ENCODE data around the gene DAZAP1. TPM values are rescaled to one million over a fixed set of nuclear protein-coding genes. Genes with fewer than 3 reads are reported as not detected.
A peak's percentile ranks its signal among the peaks of the same experiment; 100 is the strongest.

Gene DAZAP1
- total RNA-seq, 1 donor, result 40.9 TPM

DNA sequence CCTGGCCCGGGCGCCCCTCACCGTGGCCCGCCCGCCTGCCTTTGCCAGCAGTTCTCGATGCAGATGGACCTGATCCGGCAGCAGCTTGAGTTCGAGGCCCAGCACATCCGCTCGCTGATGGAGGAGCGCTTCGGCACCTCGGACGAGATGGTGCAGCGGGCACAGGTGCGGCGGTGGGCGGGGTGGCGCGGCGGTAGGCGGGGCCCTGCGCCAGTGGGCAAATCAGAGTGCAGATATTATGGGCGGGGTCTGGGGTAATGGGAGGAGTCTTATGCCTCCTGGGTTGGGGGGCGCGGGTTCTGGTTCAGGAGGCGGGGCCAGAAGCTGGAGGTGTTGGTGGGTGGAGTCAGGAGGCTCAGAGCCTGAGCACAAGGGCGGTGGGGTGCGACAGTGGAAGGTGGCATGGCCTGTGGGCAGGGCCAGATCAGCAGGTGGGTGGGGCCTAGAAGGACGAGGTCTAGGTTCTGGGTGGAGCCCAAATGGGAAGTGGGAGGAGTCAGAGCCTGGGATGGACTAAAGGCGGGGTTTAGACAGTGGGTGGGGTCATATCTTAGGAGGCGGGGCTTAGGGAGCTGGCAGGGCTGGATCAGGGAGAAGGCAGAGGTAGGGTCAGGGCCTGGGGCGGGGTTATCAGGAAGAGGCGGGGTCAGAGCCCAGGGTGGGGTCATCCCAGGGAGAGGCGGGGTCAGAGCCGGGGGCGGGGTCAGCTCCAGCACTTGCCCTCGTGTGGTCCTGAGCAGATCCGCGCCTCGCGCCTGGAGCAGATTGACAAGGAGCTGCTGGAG is 48.1 kb downstream of the DAZAP1 start:
- H3K9me3 ChIP-seq (ENCODE audit: low read depth, low read length), result no peaks in the 10 kb centered on the region
- no peak overlapping the region for H3K27ac ChIP-seq (ENCODE audit: low read depth, low read length)
- H4K20me1 ChIP-seq (ENCODE audit: insufficient read depth, low read length), result peaks cover 25% of the 10 kb centered on the region
- H3K4me3 ChIP-seq (ENCODE audit: insufficient read depth, low read length), result no peak overlapping the region
- peak; percentile 98 for DNase-seq (ENCODE audit: insufficient read length, low spot score, missing footprints)
- H3K36me3 ChIP-seq (ENCODE audit: insufficient read depth, low read length), result no peaks in the 10 kb centered on the region
- no peak for TF ChIP-seq CTCF (IDR thresholded peaks at IDR 0.05; ENCODE audit: extremely low read depth, low read depth, low read length)
- no peaks in the 10 kb centered on the region for H3K79me2 ChIP-seq (ENCODE audit: insufficient read depth, low read length)
- H3K4me2 ChIP-seq (ENCODE audit: insufficient read depth, low read length), result no peak overlapping the region
- H3K27me3 ChIP-seq (ENCODE audit: insufficient read depth, low read length), result peaks cover 63% of the 10 kb centered on the region
- no peak overlapping the region for H2AFZ ChIP-seq (ENCODE audit: low read length)
- H3K4me1 ChIP-seq (ENCODE audit: insufficient read depth, low read length), result no peaks in the 10 kb centered on the region

DNA sequence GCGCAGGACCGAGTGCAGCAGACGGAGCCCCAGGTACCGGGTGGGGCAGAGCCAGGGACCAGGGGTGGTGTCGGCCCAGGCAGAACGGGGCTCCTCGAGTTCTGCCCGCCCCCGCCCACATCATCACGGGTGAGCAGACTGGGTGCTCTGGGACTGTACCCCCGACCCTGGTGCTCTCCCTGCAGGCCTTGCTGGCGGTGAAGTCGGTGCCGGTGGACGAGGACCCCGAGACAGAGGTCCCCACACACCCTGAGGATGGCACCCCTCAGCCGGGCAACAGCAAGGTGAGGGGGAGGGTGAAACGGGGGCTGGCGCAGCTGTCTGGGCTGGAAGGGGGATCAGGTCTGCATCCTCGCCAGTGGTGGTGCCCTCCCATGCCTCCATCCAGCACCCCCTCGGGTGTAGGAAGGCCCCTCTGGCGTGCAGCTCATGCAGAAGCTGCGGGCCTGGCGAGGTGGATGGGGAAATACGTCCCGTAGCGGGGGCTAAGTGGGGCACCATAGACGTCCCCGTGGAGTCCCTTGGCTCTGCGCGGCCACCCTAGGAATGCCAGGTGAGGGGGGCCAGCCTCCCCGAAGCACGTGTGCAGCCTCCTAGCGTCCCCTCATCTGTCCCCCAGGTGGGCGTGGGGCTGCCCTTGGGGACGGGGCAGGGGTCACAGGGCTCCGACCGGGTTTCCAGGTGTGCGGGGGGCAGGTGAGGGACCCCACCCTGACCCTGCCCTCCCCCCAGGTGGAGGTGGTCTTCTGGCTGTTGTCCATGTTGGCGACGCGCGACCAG is 48.9 kb downstream of the DAZAP1 start:
- Histone ChIP-seq H4K20me1 (ENCODE audit: insufficient read depth, low read length) (peaks cover 21% of the 10 kb centered on the region), H3K9me3 (ENCODE audit: low read depth, low read length) (no peaks in the 10 kb centered on the region), H2AFZ (ENCODE audit: low read length) (no peak overlapping the region), H3K4me3 (ENCODE audit: insufficient read depth, low read length) (no peak overlapping the region), H3K36me3 (ENCODE audit: insufficient read depth, low read length) (no peaks in the 10 kb centered on the region), H3K4me2 (ENCODE audit: insufficient read depth, low read length) (no peak overlapping the region), H3K79me2 (ENCODE audit: insufficient read depth, low read length) (no peaks in the 10 kb centered on the region), H3K4me1 (ENCODE audit: insufficient read depth, low read length) (no peaks in the 10 kb centered on the region), H3K27ac (ENCODE audit: low read depth, low read length) (no peak overlapping the region), H3K27me3 (ENCODE audit: insufficient read depth, low read length) (peaks cover 55% of the 10 kb centered on the region)
- no peak for DNase-seq (ENCODE audit: insufficient read length, low spot score, missing footprints)
- no peak for TF ChIP-seq CTCF (IDR thresholded peaks at IDR 0.05; ENCODE audit: extremely low read depth, low read depth, low read length)

- H3K36me3 ChIP-seq (ENCODE audit: insufficient read depth, low read length), result no peaks in the 10 kb centered on the region
- no peak overlapping the region for H2AFZ ChIP-seq (ENCODE audit: low read length)
- no peak for TF ChIP-seq CTCF (IDR thresholded peaks at IDR 0.05; ENCODE audit: extremely low read depth, low read depth, low read length)
- no peak overlapping the region for H3K4me2 ChIP-seq (ENCODE audit: insufficient read depth, low read length)
- no peak for DNase-seq (ENCODE audit: insufficient read length, low spot score, missing footprints)
- H3K9me3 ChIP-seq (ENCODE audit: low read depth, low read length), result no peaks in the 10 kb centered on the region
- H3K4me3 ChIP-seq (ENCODE audit: insufficient read depth, low read length), result no peak overlapping the region
- H4K20me1 ChIP-seq (ENCODE audit: insufficient read depth, low read length), result peaks cover 23% of the 10 kb centered on the region
- H3K27ac ChIP-seq (ENCODE audit: low read depth, low read length), result no peak overlapping the region
- no peaks in the 10 kb centered on the region for H3K79me2 ChIP-seq (ENCODE audit: insufficient read depth, low read length)
- H3K4me1 ChIP-seq (ENCODE audit: insufficient read depth, low read length), result no peaks in the 10 kb centered on the region
- peaks cover 46% of the 10 kb centered on the region for H3K27me3 ChIP-seq (ENCODE audit: insufficient read depth, low read length)
Observed at GRCh38 chr19:1457031-1457739, 49.8 kb downstream of the DAZAP1 start.

All from osteoblast (primary cell).